H1 (cell line): ENCODE data around the gene INPP5J.

Experiments used
- HDAC2 ChIP-seq, 2 experiments: fragments of 300-600 bp in 1 of 2; sonication (generic) in 1 of 2; IDR thresholded peaks; 2 replicates each; pipeline ENCODE4 v1.6.1; 2011 to 2012; ENCODE audit warnings: low read depth in 2 of 2, low read length in 2 of 2, mild to moderate bottlenecking in 2 of 2, moderate library complexity in 2 of 2, borderline replicate concordance in 1 of 2, inconsistent platforms in 1 of 2
- RFX5 ChIP-seq: IDR thresholded peaks from 2 replicates; pipeline ENCODE4 v1.6.1; 2011; ENCODE audit warnings: low read depth, low read length, improper control_type of control experiment, borderline replicate concordance

DNA sequence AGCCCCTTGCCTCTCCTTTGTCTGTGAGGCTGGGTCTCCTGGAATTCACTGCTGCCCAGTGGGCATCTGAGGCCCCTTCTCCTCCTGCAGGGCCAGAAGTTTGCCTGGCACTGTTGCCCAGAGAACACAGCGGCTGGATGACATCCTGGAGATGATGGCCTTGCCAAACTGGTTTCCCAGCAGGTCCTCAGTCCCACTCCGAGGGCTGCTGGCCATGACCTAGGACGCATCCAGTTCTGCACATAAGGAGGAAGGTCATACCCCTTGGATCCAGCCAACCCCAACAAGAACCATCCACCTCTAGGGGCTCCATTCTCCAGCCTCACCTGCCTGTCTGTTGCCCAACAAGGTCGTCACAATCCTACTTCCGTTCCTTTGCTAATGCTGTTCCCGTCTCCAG, 45.1 kb upstream of the INPP5J start:
- TF ChIP-seq RFX5 (no peak), HDAC2 (IDR thresholded peaks at IDR 0.05; ENCODE audit: borderline replicate concordance in 1 of 2, low read depth in 2 of 2, low read length in 2 of 2) (no peak)
